RWPE2 (cell line): Measurements from ENCODE around the gene MAGEA8.

Source experiments
- ATAC-seq: fragments of 200-7000 bp; cut with Tn5 transposase; 3 replicates; pipeline ENCODE4 v1.9.1; 2021; ENCODE audit warnings: low read depth
- DNase-seq: peaks from one replicate; pipeline ENCODE4 v3.0.0-alpha.2; 2020; ENCODE audit warnings: low spot score
- H3K27ac ChIP-seq: fragments of 450-650 bp; 2 replicates; pipeline ENCODE4 v1.5.1; 2017; ENCODE audit warnings: mild to moderate bottlenecking; ENCODE audit not compliant: poor library complexity, severe bottlenecking
- H3K27me3 ChIP-seq: fragments of 250-450 bp; sonication (Bioruptor Pico); 2 replicates; pipeline ENCODE4 v1.5.1; 2021; ENCODE audit warnings: mild to moderate bottlenecking, moderate library complexity; ENCODE audit not compliant: insufficient read depth, poor library complexity, severe bottlenecking
- H3K36me3 ChIP-seq: fragments of 250-450 bp; sonication (Bioruptor Pico); 2 replicates; pipeline ENCODE4 v1.5.1; 2020; ENCODE audit warnings: low read depth, mild to moderate bottlenecking, moderate library complexity
- H3K4me1 ChIP-seq: fragments of 250-450 bp; sonication (Bioruptor Pico); 2 replicates; pipeline ENCODE4 v1.5.1; 2021; ENCODE audit warnings: mild to moderate bottlenecking, moderate library complexity; ENCODE audit not compliant: insufficient read depth, poor library complexity, severe bottlenecking
- H3K4me3 ChIP-seq: fragments of 250-450 bp; sonication (Bioruptor Pico); 2 replicates; pipeline ENCODE4 v1.5.1; 2021; ENCODE audit warnings: mild to moderate bottlenecking, moderate library complexity; ENCODE audit not compliant: severe bottlenecking
- H3K9me3 ChIP-seq: fragments of 250-450 bp; sonication (Bioruptor Pico); 2 replicates; pipeline ENCODE4 v1.5.1; 2021; ENCODE audit warnings: mild to moderate bottlenecking, moderate library complexity; ENCODE audit not compliant: severe bottlenecking
- CTCF ChIP-seq: fragments of 450-650 bp; IDR thresholded peaks from one replicate; pipeline ENCODE4 v1.5.1; 2017; ENCODE audit warnings: mild to moderate bottlenecking, moderate library complexity; ENCODE audit not compliant: poor library complexity, severe bottlenecking

The MAGEA8 gene

GRCh38 chrX:149867488-149867887, 13.5 kb upstream of the MAGEA8 start:
- Histone ChIP-seq H3K36me3 (no peaks in the 10 kb centered on the region), H3K4me1 (no peaks in the 10 kb centered on the region), H3K27ac (no peak overlapping the region), H3K4me3 (no peak overlapping the region), H3K9me3 (no peaks in the 10 kb centered on the region), H3K27me3 (no peaks in the 10 kb centered on the region)
- DNase-seq (no peak), ATAC-seq (no peak)
- TF ChIP-seq CTCF: no peak

- H3K27me3 ChIP-seq: no peaks in the 10 kb centered on the region
- no peaks in the 10 kb centered on the region for H3K9me3 ChIP-seq
- H3K4me1 ChIP-seq: no peaks in the 10 kb centered on the region
- no peaks in the 10 kb centered on the region for H3K36me3 ChIP-seq
- no peak overlapping the region for H3K27ac ChIP-seq
- TF ChIP-seq CTCF: no peak
- DNase-seq (no peak), ATAC-seq (no peak)
- H3K4me3 ChIP-seq: no peak overlapping the region
Observed at GRCh38 chrX:149870840-149871239, 10.1 kb upstream of the MAGEA8 start.

GRCh38 chrX:149871433-149871832, 9.6 kb upstream of the MAGEA8 start:
- H3K27ac ChIP-seq: no peak overlapping the region
- H3K4me1 ChIP-seq: no peaks in the 10 kb centered on the region
- no peak for TF ChIP-seq CTCF
- no peaks in the 10 kb centered on the region for H3K36me3 ChIP-seq
- no peaks in the 10 kb centered on the region for H3K27me3 ChIP-seq
- ATAC-seq: no peak
- DNase-seq: no peak
- H3K4me3 ChIP-seq: no peak overlapping the region
- no peaks in the 10 kb centered on the region for H3K9me3 ChIP-seq

- no peak overlapping the region for H3K4me3 ChIP-seq
- H3K27ac ChIP-seq: no peak overlapping the region
- ATAC-seq (no peak), DNase-seq (no peak)
- no peaks in the 10 kb centered on the region for H3K36me3 ChIP-seq
- no peaks in the 10 kb centered on the region for H3K4me1 ChIP-seq
- H3K9me3 ChIP-seq: no peaks in the 10 kb centered on the region
- no peaks in the 10 kb centered on the region for H3K27me3 ChIP-seq
- no peak for TF ChIP-seq CTCF
Observed at GRCh38 chrX:149871940-149872339, 9.0 kb upstream of the MAGEA8 start.

GRCh38 chrX:149877157-149877556, 3.8 kb upstream of the MAGEA8 start:
- DNase-seq: no peak
- no peaks in the 10 kb centered on the region for H3K36me3 ChIP-seq
- H3K4me1 ChIP-seq: no peaks in the 10 kb centered on the region
- ATAC-seq: no peak
- TF ChIP-seq CTCF: no peak
- no peaks in the 10 kb centered on the region for H3K9me3 ChIP-seq
- H3K27me3 ChIP-seq: no peaks in the 10 kb centered on the region
- H3K4me3 ChIP-seq: no peak overlapping the region
- no peak overlapping the region for H3K27ac ChIP-seq
